Gastrocnemius medialis (tissue), 4 donors: ENCODE results near the gene ALDH3A1.

ENCODE experiments used
- POLR2A ChIP-seq, 2 donors: fragments of 450-650 bp; IDR thresholded peaks; one replicate each; pipeline ENCODE4 v1.6.1; 2017; ENCODE audit warnings: antibody characterized with exemption in 2 of 2, mild to moderate bottlenecking in 2 of 2, moderate library complexity in 2 of 2
- TF ChIP-seq, protein P1 (sequence below), 5 experiments: fragments of 450-650 bp in 3 of 5; fragments of 200-600 bp in 2 of 5; sonication (generic) in 2 of 5; IDR thresholded peaks in 4 of 5; conservative IDR thresholded peaks in 1 of 5; 1 replicate in 4 of 5; 2 replicates in 1 of 5; pipeline ENCODE4 v1.5.1; 2016 to 2019; ENCODE audit warnings: antibody characterized with exemption in 5 of 5, mild to moderate bottlenecking in 3 of 5, moderate library complexity in 3 of 5

DNA sequence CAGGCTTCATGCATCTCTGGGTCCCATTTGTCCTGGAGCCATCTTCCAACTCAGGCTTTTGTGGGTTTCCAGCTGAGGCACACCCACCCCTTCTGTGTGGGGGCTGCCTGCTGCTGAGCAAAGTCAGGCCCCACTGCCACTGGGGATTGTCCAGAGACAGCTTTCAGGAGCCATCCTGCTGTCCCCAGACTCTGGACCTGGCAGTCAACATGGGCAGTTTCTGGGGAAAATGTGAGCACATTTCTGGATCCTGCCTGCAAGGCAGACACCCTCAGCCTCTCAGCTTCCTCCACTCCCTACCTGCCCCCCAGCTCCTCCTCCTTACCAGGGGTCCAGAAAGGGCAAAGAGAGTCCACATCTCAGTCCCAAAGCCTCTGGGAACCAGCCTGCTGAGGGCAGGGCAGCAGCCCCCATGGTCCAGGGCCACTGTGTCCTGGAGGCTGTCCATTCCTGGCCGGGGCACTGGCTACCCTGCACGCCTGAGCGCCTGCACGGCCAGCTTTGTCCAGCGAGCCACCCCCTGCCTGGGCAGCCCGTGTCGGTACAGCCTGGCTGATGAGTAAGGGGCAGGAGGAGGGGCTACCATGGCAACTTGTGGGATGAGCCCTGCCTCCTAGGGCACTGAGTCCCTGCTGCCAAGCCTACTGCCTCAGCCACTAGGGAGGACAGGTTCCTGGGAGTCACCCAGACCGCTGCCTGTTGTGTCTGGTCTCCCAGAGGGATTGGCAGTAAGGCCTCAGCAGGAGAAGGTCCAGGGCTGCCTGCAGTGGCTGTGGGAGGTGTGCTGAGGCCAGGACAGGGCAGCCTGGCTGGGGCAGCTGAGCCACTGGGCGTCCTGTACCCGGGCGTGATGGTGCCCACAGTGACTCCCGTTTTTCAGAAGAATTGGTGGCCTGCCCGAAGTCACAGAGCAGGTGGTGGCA lies 31.7 kb downstream of the ALDH3A1 start, which contains the start of gene SLC47A2:
- TF ChIP-seq, protein P1, sequence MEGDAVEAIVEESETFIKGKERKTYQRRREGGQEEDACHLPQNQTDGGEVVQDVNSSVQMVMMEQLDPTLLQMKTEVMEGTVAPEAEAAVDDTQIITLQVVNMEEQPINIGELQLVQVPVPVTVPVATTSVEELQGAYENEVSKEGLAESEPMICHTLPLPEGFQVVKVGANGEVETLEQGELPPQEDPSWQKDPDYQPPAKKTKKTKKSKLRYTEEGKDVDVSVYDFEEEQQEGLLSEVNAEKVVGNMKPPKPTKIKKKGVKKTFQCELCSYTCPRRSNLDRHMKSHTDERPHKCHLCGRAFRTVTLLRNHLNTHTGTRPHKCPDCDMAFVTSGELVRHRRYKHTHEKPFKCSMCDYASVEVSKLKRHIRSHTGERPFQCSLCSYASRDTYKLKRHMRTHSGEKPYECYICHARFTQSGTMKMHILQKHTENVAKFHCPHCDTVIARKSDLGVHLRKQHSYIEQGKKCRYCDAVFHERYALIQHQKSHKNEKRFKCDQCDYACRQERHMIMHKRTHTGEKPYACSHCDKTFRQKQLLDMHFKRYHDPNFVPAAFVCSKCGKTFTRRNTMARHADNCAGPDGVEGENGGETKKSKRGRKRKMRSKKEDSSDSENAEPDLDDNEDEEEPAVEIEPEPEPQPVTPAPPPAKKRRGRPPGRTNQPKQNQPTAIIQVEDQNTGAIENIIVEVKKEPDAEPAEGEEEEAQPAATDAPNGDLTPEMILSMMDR (IDR thresholded peaks at IDR 0.05 in 4 of 5, conservative IDR thresholded peaks at IDR 0.05 in 1 of 5), result no peak
- TF ChIP-seq POLR2A (IDR thresholded peaks at IDR 0.05), result no peak
